AG04450 (cell line): ENCODE data around the gene RNF10. TPM values are rescaled to one million over a fixed set of nuclear protein-coding genes. Genes with fewer than 3 reads are reported as not detected.

Experiments used
- CTCF ChIA-PET: fragments of 300-600, 350-600 bp; formaldehyde crosslinking; extraction: SDS; loops from one replicate; lab custom pipeline; 2022; ENCODE audit warnings: antibody characterized with exemption, inconsistent platforms; lab: Charles Lee
- POLR2A ChIA-PET: fragments of 350-600 bp; formaldehyde crosslinking; extraction: SDS; loops from one replicate; lab custom pipeline; 2021; ENCODE audit warnings: antibody characterized with exemption, inconsistent platforms; lab: Yijun Ruan, JAX
- DNase-seq: peaks from one replicate; pipeline ENCODE4 v3.0.0-alpha.2; 2011; ENCODE audit warnings: low read depth, low spot score
- H3K27ac ChIP-seq: one replicate; pipeline ENCODE4 v1.5.1; 2012; ENCODE audit warnings: low read depth, low read length, control low read depth
- H3K27me3 ChIP-seq: one replicate; pipeline ENCODE4 v1.6.0; 2012; ENCODE audit warnings: low read length; ENCODE audit not compliant: control insufficient read depth, insufficient read depth
- H3K4me3 ChIP-seq: 2 replicates; pipeline ENCODE4 v1.5.1; 2011; ENCODE audit warnings: mild to moderate bottlenecking, low read depth, low read length, control low read depth
- H3K9me3 ChIP-seq: 2 replicates; pipeline ENCODE4 v1.5.1; 2012; ENCODE audit warnings: low read length; ENCODE audit not compliant: control insufficient read depth, insufficient read depth
- polyA plus RNA-seq: library from polyadenylated mRNA; depleted of rRNA; stranded (reverse); fragments of >200 nt; gene quantifications from 2 replicates; pipeline ENCODE4 v1.2.3, GENCODE V29; 2011
- TF ChIP-seq, protein P1 (sequence below): IDR thresholded peaks from 2 replicates; pipeline ENCODE4 v1.5.1; 2011; ENCODE audit warnings: low read depth, low read length, control low read depth, inconsistent platforms

Gene RNF10
- polyA plus RNA-seq, 1 experiment: 105 TPM

DNA sequence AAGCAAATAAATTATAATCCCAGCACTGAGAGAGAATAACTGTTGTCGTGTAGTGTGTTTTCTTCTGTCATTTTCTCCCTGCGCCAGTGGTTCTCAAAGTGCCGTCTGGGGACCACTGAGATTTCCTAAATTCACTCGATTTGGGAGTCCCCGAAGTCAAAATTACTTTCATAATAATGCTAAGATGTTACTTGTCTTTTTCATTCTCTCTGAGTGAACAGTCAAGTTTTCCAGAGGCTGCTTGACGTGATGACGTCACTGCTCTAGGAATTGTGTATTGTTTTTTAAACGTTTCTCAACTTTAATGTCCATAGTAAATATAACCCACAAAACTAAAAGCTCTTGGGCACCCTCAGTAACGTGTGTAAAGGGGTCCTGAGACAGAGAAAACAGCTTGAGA lies 47.8 kb downstream of the RNF10 start:
- ChIA-PET POLR2A (interaction anchor here (0.9 to 1.3 kb wide), 4 partner anchors 45 to 390 kb away, joined by 3 to 6 read pairs (median 4); partner anchors contain the start of genes DYNLL1 and RPLP0), CTCF (interaction anchor here (0.6 to 6.0 kb wide), 21 partner anchors 10 to 529 kb away, joined by 3 to 94 read pairs (median 4); partner anchors contain the start of genes ACADS and MLEC)
- TF ChIP-seq, protein P1, sequence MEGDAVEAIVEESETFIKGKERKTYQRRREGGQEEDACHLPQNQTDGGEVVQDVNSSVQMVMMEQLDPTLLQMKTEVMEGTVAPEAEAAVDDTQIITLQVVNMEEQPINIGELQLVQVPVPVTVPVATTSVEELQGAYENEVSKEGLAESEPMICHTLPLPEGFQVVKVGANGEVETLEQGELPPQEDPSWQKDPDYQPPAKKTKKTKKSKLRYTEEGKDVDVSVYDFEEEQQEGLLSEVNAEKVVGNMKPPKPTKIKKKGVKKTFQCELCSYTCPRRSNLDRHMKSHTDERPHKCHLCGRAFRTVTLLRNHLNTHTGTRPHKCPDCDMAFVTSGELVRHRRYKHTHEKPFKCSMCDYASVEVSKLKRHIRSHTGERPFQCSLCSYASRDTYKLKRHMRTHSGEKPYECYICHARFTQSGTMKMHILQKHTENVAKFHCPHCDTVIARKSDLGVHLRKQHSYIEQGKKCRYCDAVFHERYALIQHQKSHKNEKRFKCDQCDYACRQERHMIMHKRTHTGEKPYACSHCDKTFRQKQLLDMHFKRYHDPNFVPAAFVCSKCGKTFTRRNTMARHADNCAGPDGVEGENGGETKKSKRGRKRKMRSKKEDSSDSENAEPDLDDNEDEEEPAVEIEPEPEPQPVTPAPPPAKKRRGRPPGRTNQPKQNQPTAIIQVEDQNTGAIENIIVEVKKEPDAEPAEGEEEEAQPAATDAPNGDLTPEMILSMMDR: no peak

DNA sequence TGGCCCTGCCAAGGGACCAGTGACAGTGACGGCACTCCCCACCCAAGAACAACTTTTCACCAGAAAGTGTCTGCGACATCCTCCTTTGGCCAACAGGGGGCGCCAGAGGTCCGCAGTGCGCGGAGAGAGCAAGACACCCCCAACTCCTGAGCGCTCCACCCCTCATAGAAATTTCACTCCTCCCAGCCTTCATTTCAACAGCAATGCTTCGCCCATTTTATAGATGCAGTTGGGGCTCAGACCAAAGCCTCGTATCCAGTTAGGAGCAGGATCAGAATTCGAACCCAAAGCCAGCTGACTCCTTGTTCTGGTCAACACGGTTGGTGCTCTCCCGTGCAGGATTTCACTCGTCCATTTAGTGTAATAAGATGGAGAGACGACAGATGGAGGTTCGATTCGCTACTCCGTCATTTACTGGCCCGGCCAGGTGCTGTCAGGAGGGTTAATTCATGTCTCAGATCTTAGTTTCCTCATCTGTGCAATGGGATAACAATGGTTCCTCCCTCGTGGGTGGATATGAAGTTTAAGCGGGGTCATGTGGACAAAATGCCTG lies 49.4 kb downstream of the RNF10 start:
- H3K27me3 ChIP-seq: peaks cover 11% of the 10 kb centered on the region
- TF ChIP-seq, protein P1: peak; percentile 96
- ChIA-PET POLR2A (no interaction called here), CTCF (interaction anchor here (0.6 to 6.0 kb wide), 22 partner anchors 9 to 526 kb away, joined by 3 to 94 read pairs (median 4); partner anchors contain the start of gene C12orf43)
- DNase-seq: peak; percentile 29
- no peak overlapping the region for H3K27ac ChIP-seq
- H3K4me3 ChIP-seq: no peak overlapping the region; the same call in 1 of the 2 replicates
- H3K9me3 ChIP-seq: no peaks in the 10 kb centered on the region; the same call in 1 of the 2 replicates

More for the DNA sequence above, 47.8 kb downstream of the RNF10 start:
- DNase-seq: no peak
- no peak overlapping the region for H3K27ac ChIP-seq
- peaks cover 9% of the 10 kb centered on the region for H3K27me3 ChIP-seq
- peak overlapping the region; percentile 100 for H3K4me3 ChIP-seq
- no peaks in the 10 kb centered on the region; the same call in 1 of the 2 replicates for H3K9me3 ChIP-seq

DNA sequence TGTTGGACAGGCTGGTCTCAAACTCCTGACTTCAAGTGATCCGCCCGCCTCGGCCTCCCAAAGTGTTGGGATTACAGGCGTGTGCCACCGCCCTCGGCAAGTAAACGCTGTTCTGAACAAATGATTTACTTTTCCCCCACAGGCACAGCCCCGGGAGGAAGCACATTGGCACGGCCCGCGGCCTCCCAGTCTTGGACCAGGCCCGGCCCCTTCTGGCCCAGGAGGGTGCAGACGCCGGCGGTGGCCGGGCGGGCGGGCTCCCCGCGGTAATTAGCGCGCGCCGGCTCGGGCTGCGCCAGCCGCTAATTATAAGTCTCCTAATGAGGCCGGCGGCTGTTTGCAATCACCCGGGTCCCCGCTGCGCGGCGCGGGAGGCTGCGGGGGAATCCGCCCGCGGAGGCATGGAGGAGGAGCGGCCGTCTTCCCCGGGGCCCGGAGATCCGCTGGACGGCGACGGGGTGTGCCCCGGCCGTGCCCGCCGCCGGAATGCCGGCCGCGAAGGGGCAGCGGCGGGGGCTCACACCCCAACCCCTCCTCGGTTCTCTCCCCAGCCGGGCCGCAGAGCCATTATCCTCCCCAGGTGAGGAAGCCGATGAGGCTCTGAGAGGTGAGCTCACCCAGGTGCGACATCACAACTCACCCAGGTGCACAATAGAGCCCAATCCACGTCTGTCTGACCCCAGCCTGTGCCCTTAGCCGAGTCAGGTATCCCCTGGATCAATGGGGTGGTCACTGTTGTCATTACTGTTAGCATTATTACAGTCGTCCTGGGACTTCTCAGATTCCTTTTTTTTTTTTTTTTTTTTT lies 50.4 kb downstream of the RNF10 start:
- POLR2A ChIA-PET: no interaction called here
- CTCF ChIA-PET: interaction anchor here (1.7 to 6.0 kb wide), 4 partner anchors 64 to 387 kb away, joined by 6 to 94 read pairs (median 54); no protein-coding TSS in a partner anchor
- Histone ChIP-seq H3K27me3 (peaks cover 12% of the 10 kb centered on the region), H3K9me3 (no peaks in the 10 kb centered on the region; the same call in 1 of the 2 replicates), H3K27ac (no peak overlapping the region), H3K4me3 (peak overlapping the region; percentile 31; the same call in 1 of the 2 replicates)
- DNase-seq: no peak
- TF ChIP-seq, protein P1: peak; percentile 36

GRCh38 chr12:120586206-120586605 lies 52.0 kb downstream of the RNF10 start:
- H3K27ac ChIP-seq: no peak overlapping the region
- TF ChIP-seq, protein P1: no peak
- H3K27me3 ChIP-seq: peaks cover 16% of the 10 kb centered on the region
- ChIA-PET CTCF (interaction anchor here (2.6 kb wide), 1 partner anchor 385 kb away, joined by 12 read pairs; no protein-coding TSS in a partner anchor), POLR2A (no interaction called here)
- no peak overlapping the region for H3K4me3 ChIP-seq
- no peaks in the 10 kb centered on the region for H3K9me3 ChIP-seq
- DNase-seq: no peak
